GM12801 (cell line): Measurements from ENCODE around the gene USP28.

Source experiments
- CTCF ChIP-seq: IDR thresholded peaks from one replicate; pipeline ENCODE4 v1.5.1; 2011; ENCODE audit warnings: control low read depth; ENCODE audit not compliant: insufficient read length; ENCODE audit errors: extremely low read depth

USP28 gene

GRCh38 chr11:113841691-113842090 lies 33.7 kb downstream of the USP28 start:
- TF ChIP-seq CTCF: no peak

GRCh38 chr11:113840932-113841664 lies 34.3 kb downstream of the USP28 start:
- no peak for TF ChIP-seq CTCF

GRCh38 chr11:113839842-113840241 lies 35.5 kb downstream of the USP28 start:
- TF ChIP-seq CTCF: no peak

GRCh38 chr11:113838005-113838404 lies 37.4 kb downstream of the USP28 start:
- no peak for TF ChIP-seq CTCF

- no peak for TF ChIP-seq CTCF
Measured at GRCh38 chr11:113835306-113835705, 40.1 kb downstream of the USP28 start.

- TF ChIP-seq CTCF: no peak
Measured at GRCh38 chr11:113833151-113833550, 42.2 kb downstream of the USP28 start.

GRCh38 chr11:113831314-113831713 lies 44.1 kb downstream of the USP28 start:
- TF ChIP-seq CTCF: no peak
